Hepatocyte (in vitro differentiated cells): ENCODE results near the gene C10orf62. TPM values are rescaled to one million over a fixed set of nuclear protein-coding genes. Genes with fewer than 3 reads are reported as not detected.
A peak's percentile ranks its signal among the peaks of the same experiment; 100 is the strongest.

Source experiments
- DNase-seq: peaks from one replicate; pipeline ENCODE4 v3.0.0-alpha.2; 2016; ENCODE audit warnings: low spot score
- H2AFZ ChIP-seq: fragments of 200-600 bp; sonication (generic); 2 replicates; pipeline ENCODE4 v1.6.0; 2016; ENCODE audit warnings: antibody characterized with exemption, mild to moderate bottlenecking
- H3K27ac ChIP-seq: fragments of 200-600 bp; sonication (generic); 2 replicates; pipeline ENCODE4 v1.5.1; 2016; ENCODE audit warnings: mild to moderate bottlenecking
- H3K27me3 ChIP-seq: fragments of 200-600 bp; sonication (generic); 2 replicates; pipeline ENCODE4 v1.6.1; 2016
- H3K36me3 ChIP-seq: fragments of 200-600 bp; sonication (generic); replicated peaks from 2 replicates; pipeline ENCODE4 v1.5.1; 2016; ENCODE audit warnings: low read depth; ENCODE audit not compliant: insufficient read depth
- H3K4me1 ChIP-seq: fragments of 200-600 bp; sonication (generic); 2 replicates; pipeline ENCODE4 v1.5.1; 2016; ENCODE audit warnings: mild to moderate bottlenecking, moderate library complexity; ENCODE audit not compliant: insufficient read depth
- H3K4me2 ChIP-seq: fragments of 200-600 bp; sonication (generic); 2 replicates; pipeline ENCODE4 v1.6.0; 2016
- H3K4me3 ChIP-seq: fragments of 200-600 bp; sonication (generic); 2 replicates; pipeline ENCODE4 v1.5.1; 2016; ENCODE audit warnings: mild to moderate bottlenecking
- H3K79me2 ChIP-seq: fragments of 200-600 bp; sonication (generic); 2 replicates; pipeline ENCODE4 v1.6.0; 2017; ENCODE audit warnings: mild to moderate bottlenecking
- H3K9me2 ChIP-seq: fragments of 200-600 bp; sonication (generic); replicated peaks from 2 replicates; pipeline ENCODE4 v1.6.0; 2017; ENCODE audit warnings: mild to moderate bottlenecking; ENCODE audit not compliant: insufficient read depth
- H3K9me3 ChIP-seq: fragments of 200-600 bp; sonication (generic); 2 replicates; pipeline ENCODE4 v1.5.1; 2016; ENCODE audit warnings: low read depth, mild to moderate bottlenecking
- H4K20me1 ChIP-seq: fragments of 200-600 bp; sonication (generic); 2 replicates; pipeline ENCODE4 v1.6.0; 2016; ENCODE audit warnings: mild to moderate bottlenecking; ENCODE audit not compliant: insufficient read depth, poor library complexity, severe bottlenecking
- EZH2 ChIP-seq: fragments of 200-600 bp; sonication (generic); IDR thresholded peaks from 2 replicates; pipeline ENCODE4 v1.6.1; 2016; ENCODE audit warnings: antibody characterized with exemption, mild to moderate bottlenecking, borderline replicate concordance
- EZH2phosphoT487 ChIP-seq: fragments of 200-600 bp; sonication (generic); IDR thresholded peaks from one replicate; pipeline ENCODE4 v1.6.1; 2018; ENCODE audit warnings: antibody characterized with exemption, mild to moderate bottlenecking, low read depth, moderate library complexity; ENCODE audit not compliant: unreplicated experiment, severe bottlenecking
- WGBS: methylation state at CpG from one replicate; pipeline ENCODE4 v1.1.6; 2016; ENCODE audit warnings: low lambda C conversion rate; ENCODE audit errors: missing lambda C conversion rate; 5-methylcytosine and 5-hydroxymethylcytosine counted together
- polyA plus RNA-seq: library from polyadenylated mRNA; unstranded; fragments of >200 nt; fragmentation: Nextera tagmentation; extraction: Ambion mirVana; gene quantifications from 2 replicates; pipeline ENCODE4 v1.2.1, GENCODE V29; 2016
- total RNA-seq: library from RNA; depleted of rRNA; stranded (reverse); fragments of >200 nt; gene quantifications from 2 replicates; pipeline ENCODE4 v1.2.3, GENCODE V29; 2014
- TF ChIP-seq, protein P1 (sequence below): fragments of 200-600 bp; sonication (generic); IDR thresholded peaks from 2 replicates; pipeline ENCODE4 v1.5.1; 2016; ENCODE audit warnings: antibody characterized with exemption, mild to moderate bottlenecking; ENCODE audit not compliant: poor library complexity

C10orf62 gene
- total and polyA plus RNA-seq, 2 experiments from 2014 or later, result 0.23 TPM; not detected in 1

DNA sequence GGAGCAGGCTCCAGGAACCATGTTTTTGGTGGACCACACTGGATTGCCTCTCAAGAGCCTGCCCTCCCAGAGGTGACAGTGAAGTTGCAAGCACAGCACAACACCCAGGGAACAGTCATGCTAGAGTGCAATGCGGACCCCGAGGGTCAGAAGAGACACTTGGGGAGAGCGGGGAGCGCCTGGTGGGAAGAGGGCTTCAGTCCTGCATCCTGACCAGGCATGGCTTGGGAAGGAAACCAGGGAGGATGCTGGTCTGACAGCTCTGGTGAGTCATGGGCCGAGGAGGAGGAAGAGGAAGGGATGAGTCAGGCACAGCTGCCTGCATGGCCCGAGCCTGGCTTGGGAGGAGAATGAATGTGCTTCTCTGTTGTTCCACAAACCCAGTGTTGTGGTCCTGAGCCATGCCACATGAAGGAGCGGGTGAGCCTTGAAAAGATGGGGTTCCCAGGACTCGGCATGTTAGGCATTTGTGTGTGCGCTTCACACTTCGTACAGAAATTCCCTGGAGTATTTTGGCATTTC is 46.4 kb upstream of the C10orf62 start:
- Histone ChIP-seq H3K27ac (peak overlapping the region; percentile 95), H3K9me2 (no peaks in the 10 kb centered on the region), H3K36me3 (no peaks in the 10 kb centered on the region), H3K4me3 (no peak overlapping the region), H3K27me3 (no peaks in the 10 kb centered on the region), H3K9me3 (no peaks in the 10 kb centered on the region), H3K4me1 (peaks cover 30% of the 10 kb centered on the region), H4K20me1 (peaks cover 4% of the 10 kb centered on the region), H3K79me2 (peaks cover 21% of the 10 kb centered on the region), H2AFZ (no peak overlapping the region), H3K4me2 (peak overlapping the region; percentile 1)
- peak; percentile 85 for DNase-seq
- TF ChIP-seq EZH2 (no peak), EZH2phosphoT487 (no peak)
- TF ChIP-seq, protein P1, sequence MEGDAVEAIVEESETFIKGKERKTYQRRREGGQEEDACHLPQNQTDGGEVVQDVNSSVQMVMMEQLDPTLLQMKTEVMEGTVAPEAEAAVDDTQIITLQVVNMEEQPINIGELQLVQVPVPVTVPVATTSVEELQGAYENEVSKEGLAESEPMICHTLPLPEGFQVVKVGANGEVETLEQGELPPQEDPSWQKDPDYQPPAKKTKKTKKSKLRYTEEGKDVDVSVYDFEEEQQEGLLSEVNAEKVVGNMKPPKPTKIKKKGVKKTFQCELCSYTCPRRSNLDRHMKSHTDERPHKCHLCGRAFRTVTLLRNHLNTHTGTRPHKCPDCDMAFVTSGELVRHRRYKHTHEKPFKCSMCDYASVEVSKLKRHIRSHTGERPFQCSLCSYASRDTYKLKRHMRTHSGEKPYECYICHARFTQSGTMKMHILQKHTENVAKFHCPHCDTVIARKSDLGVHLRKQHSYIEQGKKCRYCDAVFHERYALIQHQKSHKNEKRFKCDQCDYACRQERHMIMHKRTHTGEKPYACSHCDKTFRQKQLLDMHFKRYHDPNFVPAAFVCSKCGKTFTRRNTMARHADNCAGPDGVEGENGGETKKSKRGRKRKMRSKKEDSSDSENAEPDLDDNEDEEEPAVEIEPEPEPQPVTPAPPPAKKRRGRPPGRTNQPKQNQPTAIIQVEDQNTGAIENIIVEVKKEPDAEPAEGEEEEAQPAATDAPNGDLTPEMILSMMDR, result no peak
- 70% methylated on average over 10 of the region's 10 CpGs for WGBS

- Histone ChIP-seq H3K27me3 (no peaks in the 10 kb centered on the region), H4K20me1 (peaks cover 4% of the 10 kb centered on the region), H3K4me1 (peaks cover 28% of the 10 kb centered on the region), H3K27ac (no peak overlapping the region), H3K79me2 (peaks cover 12% of the 10 kb centered on the region), H3K4me2 (no peak overlapping the region), H3K36me3 (no peaks in the 10 kb centered on the region), H3K4me3 (no peak overlapping the region), H3K9me2 (no peaks in the 10 kb centered on the region), H2AFZ (no peak overlapping the region), H3K9me3 (no peaks in the 10 kb centered on the region)
- no peak for DNase-seq
- 94% methylated on average over 18 of the region's 18 CpGs for WGBS
- TF ChIP-seq, protein P1, result no peak
- no peak for TF ChIP-seq EZH2
- TF ChIP-seq EZH2phosphoT487, result no peak
Measured at GRCh38 chr10:97546456-97547270, 42.9 kb upstream of the C10orf62 start.

GRCh38 chr10:97547271-97547600 is 42.3 kb upstream of the C10orf62 start:
- Histone ChIP-seq H2AFZ (no peak overlapping the region), H3K79me2 (peaks cover 12% of the 10 kb centered on the region)
- 90% methylated on average over 4 of the region's 4 CpGs for WGBS

DNA sequence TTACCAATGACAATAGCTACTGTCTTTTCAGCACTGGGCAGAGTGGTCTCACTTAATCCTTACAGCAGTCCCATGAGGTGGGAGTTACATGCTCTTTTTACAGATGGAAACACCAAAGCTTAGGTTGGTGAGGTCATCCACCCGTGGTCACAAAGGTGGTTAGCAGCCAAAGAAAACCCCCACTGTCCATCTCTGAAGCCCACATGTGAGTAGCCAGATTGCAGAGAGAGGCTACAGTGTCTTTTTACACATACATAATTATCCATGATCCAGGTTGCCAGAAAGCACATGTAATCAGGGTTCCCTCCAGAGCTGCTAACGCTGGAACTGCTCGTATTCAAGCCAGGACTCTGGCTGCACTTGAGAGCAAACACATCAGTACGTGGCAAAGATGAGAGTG is 41.6 kb upstream of the C10orf62 start:
- H4K20me1 ChIP-seq, result peaks cover 4% of the 10 kb centered on the region
- 77% methylated on average over 4 of the region's 4 CpGs for WGBS
- peaks cover 17% of the 10 kb centered on the region for H3K4me1 ChIP-seq
- TF ChIP-seq EZH2phosphoT487 (no peak), EZH2 (no peak)
- TF ChIP-seq, protein P1, result no peak
- H2AFZ ChIP-seq, result no peak overlapping the region
- H3K4me2 ChIP-seq, result no peak overlapping the region
- H3K36me3 ChIP-seq, result no peaks in the 10 kb centered on the region
- H3K4me3 ChIP-seq, result no peak overlapping the region
- H3K27me3 ChIP-seq, result no peaks in the 10 kb centered on the region
- no peak overlapping the region for H3K27ac ChIP-seq
- peaks cover 15% of the 10 kb centered on the region for H3K79me2 ChIP-seq
- H3K9me2 ChIP-seq, result no peaks in the 10 kb centered on the region
- H3K9me3 ChIP-seq, result no peaks in the 10 kb centered on the region
- no peak for DNase-seq

More at GRCh38 chr10:97547271-97547600, 42.3 kb upstream of the C10orf62 start:
- TF ChIP-seq EZH2phosphoT487, result no peak
- H3K27ac ChIP-seq, result no peak overlapping the region
- no peaks in the 10 kb centered on the region for H3K27me3 ChIP-seq
- H3K4me2 ChIP-seq, result no peak overlapping the region
- peaks cover 25% of the 10 kb centered on the region for H3K4me1 ChIP-seq
- DNase-seq, result no peak
- no peaks in the 10 kb centered on the region for H3K9me3 ChIP-seq
- H3K9me2 ChIP-seq, result no peaks in the 10 kb centered on the region
- no peak overlapping the region for H3K4me3 ChIP-seq
- H3K36me3 ChIP-seq, result no peaks in the 10 kb centered on the region
- H4K20me1 ChIP-seq, result peaks cover 4% of the 10 kb centered on the region
